Panc1 (cell line): ENCODE data around the gene NT5DC3. TPM values are rescaled to one million over a fixed set of nuclear protein-coding genes. Genes with fewer than 3 reads are reported as not detected.

Source experiments
- ATAC-seq: fragments of 200-7000 bp; cut with Tn5 transposase; 2 replicates; pipeline ENCODE4 v1.9.1; 2020; ENCODE audit warnings: mild to moderate bottlenecking, moderate library complexity
- BruUV-seq: library from RNA; stranded (reverse); fragments of 400-500 nt; replicated peaks from 2 replicates; lab custom pipeline; 2021; lab: Mats Ljungman, UMichigan
- CTCF ChIA-PET: fragments of 300-600 bp; sonication (Branson Sonifier 250); formaldehyde crosslinking; loops from one replicate; lab custom pipeline; 2022; ENCODE audit warnings: antibody characterized with exemption; lab: Charles Lee
- POLR2A ChIA-PET: fragments of 300-600 bp; sonication (Branson Sonifier 250); formaldehyde crosslinking; loops from one replicate; lab custom pipeline; 2022; ENCODE audit warnings: antibody characterized with exemption; lab: Charles Lee
- DNase-seq: peaks from one replicate; pipeline ENCODE4 v3.0.0-alpha.2; 2010; ENCODE audit warnings: low read depth, low spot score
- H3K27ac ChIP-seq: 2 replicates; pipeline ENCODE4 v1.5.1; 2011; ENCODE audit warnings: mild to moderate bottlenecking, low read length, inconsistent platforms
- H3K27me3 ChIP-seq: fragments of 200-500 bp; sonication (Bioruptor generic); 2 replicates; pipeline ENCODE4 v1.6.0; 2014; ENCODE audit warnings: low read length, inconsistent platforms; ENCODE audit not compliant: control insufficient read depth, insufficient read depth
- H3K36me3 ChIP-seq: fragments of 200-500 bp; sonication (Bioruptor generic); 2 replicates; pipeline ENCODE4 v1.5.1; 2014; ENCODE audit warnings: inconsistent platforms, mild to moderate bottlenecking, low read length, moderate library complexity; ENCODE audit not compliant: control insufficient read depth, insufficient read depth
- H3K4me1 ChIP-seq: 2 replicates; pipeline ENCODE4 v1.5.1; 2011; ENCODE audit warnings: inconsistent platforms, mild to moderate bottlenecking, low read length, moderate library complexity; ENCODE audit not compliant: control insufficient read depth, insufficient read depth
- H3K4me3 ChIP-seq, 2 experiments: 2 replicates each; pipeline ENCODE4 v1.5.1; 2011 to 2012; ENCODE audit warnings: low read depth in 2 of 2, low read length in 2 of 2, mild to moderate bottlenecking in 2 of 2, inconsistent platforms in 1 of 2, moderate library complexity in 1 of 2
- H3K9me3 ChIP-seq: fragments of 200-500 bp; sonication (Bioruptor generic); 2 replicates; pipeline ENCODE4 v1.5.1; 2014; ENCODE audit warnings: low read depth, mild to moderate bottlenecking, inconsistent platforms, low read length, moderate library complexity; ENCODE audit not compliant: control insufficient read depth, insufficient read depth
- POLR2AphosphoS5 ChIP-seq: IDR thresholded peaks from 2 replicates; pipeline ENCODE4 v1.6.1; 2012; ENCODE audit warnings: mild to moderate bottlenecking, low read depth, low read length, moderate library complexity
- SIN3A ChIP-seq: IDR thresholded peaks from 2 replicates; pipeline ENCODE4 v1.6.1; 2012; ENCODE audit warnings: low read depth, mild to moderate bottlenecking, low read length, moderate library complexity, borderline replicate concordance; ENCODE audit not compliant: insufficient read depth
- in situ Hi-C: cut with HindIII; loops from 2 replicates; pipeline ENCODE4 v1.10.0; 2016; ENCODE audit warnings: low sequenced_read_pairs, low pct_unique_long_range_greater_than_20kb
- intact Hi-C: fragments of 100-400 bp; cut with micrococcal nuclease; formaldehyde crosslinking; loops from one replicate; pipeline ENCODE4 v1.10.0; 2022; ENCODE audit not compliant: unreplicated experiment
- total RNA-seq: library from RNA; stranded (reverse); gene quantifications from one replicate; pipeline ENCODE4 v1.2.1, GENCODE V29; 2021; ENCODE audit not compliant: unreplicated experiment
- TF ChIP-seq, protein P1 (sequence below), 2 experiments: IDR thresholded peaks; 2 replicates each; pipeline ENCODE4 v1.6.1; 2011 to 2012; ENCODE audit warnings: low read depth in 2 of 2, control low read depth in 1 of 2, low read length in 1 of 2, mild to moderate bottlenecking in 1 of 2, moderate library complexity in 1 of 2; ENCODE audit not compliant: insufficient read depth in 1 of 2
- TF ChIP-seq, protein P2 (sequence below): fragments of 450-650 bp; IDR thresholded peaks from 2 replicates; pipeline ENCODE4 v1.5.1; 2017; ENCODE audit warnings: mild to moderate bottlenecking

Gene NT5DC3
- total RNA-seq, 1 experiment from 2014 or later, result 24.9 TPM

DNA sequence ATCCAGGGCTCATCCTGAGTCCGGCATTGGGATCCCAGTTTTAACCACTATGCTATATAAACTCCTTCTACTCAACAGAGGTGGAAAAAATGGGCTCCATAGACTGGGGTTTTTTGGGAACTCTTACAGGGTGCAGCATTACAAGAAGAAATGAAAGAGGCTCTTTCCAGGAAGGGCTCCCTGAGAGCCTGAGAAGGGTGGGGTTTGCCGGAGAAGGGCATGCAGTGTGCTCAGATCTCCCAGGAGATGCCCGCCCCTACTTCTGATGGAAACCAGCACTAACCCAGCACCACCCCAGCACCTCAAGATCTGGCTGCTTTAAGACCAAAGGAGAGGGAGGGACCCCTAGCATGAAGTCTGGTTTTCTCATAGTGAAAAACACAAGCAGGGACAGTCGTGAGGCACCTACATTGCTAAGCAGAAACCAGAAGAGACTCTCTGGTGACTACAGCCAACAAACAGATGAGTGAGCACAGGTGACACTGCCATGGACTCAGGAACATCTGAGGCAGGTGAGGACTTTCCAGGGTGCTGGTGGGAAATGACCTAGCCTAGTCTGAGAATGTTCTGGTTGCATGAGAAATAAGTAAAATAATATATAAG, 45.3 kb upstream of the NT5DC3 start:
- no peak overlapping the region for H3K4me3 ChIP-seq
- no TSS peak for BruUV-seq
- intact Hi-C loops, result no loop called here
- ChIA-PET CTCF (no interaction called here), POLR2A (no interaction called here)
- in situ Hi-C loops, result no loop called here
- ATAC-seq, result no peak
- H3K4me1 ChIP-seq, result no peaks in the 10 kb centered on the region
- H3K9me3 ChIP-seq, result no peaks in the 10 kb centered on the region
- TF ChIP-seq, protein P1, sequence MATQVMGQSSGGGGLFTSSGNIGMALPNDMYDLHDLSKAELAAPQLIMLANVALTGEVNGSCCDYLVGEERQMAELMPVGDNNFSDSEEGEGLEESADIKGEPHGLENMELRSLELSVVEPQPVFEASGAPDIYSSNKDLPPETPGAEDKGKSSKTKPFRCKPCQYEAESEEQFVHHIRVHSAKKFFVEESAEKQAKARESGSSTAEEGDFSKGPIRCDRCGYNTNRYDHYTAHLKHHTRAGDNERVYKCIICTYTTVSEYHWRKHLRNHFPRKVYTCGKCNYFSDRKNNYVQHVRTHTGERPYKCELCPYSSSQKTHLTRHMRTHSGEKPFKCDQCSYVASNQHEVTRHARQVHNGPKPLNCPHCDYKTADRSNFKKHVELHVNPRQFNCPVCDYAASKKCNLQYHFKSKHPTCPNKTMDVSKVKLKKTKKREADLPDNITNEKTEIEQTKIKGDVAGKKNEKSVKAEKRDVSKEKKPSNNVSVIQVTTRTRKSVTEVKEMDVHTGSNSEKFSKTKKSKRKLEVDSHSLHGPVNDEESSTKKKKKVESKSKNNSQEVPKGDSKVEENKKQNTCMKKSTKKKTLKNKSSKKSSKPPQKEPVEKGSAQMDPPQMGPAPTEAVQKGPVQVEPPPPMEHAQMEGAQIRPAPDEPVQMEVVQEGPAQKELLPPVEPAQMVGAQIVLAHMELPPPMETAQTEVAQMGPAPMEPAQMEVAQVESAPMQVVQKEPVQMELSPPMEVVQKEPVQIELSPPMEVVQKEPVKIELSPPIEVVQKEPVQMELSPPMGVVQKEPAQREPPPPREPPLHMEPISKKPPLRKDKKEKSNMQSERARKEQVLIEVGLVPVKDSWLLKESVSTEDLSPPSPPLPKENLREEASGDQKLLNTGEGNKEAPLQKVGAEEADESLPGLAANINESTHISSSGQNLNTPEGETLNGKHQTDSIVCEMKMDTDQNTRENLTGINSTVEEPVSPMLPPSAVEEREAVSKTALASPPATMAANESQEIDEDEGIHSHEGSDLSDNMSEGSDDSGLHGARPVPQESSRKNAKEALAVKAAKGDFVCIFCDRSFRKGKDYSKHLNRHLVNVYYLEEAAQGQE (IDR thresholded peaks at IDR 0.05; ENCODE audit: insufficient read depth in 1 of 2, low read depth in 2 of 2, low read length in 1 of 2), result no peak
- TF ChIP-seq, protein P2, sequence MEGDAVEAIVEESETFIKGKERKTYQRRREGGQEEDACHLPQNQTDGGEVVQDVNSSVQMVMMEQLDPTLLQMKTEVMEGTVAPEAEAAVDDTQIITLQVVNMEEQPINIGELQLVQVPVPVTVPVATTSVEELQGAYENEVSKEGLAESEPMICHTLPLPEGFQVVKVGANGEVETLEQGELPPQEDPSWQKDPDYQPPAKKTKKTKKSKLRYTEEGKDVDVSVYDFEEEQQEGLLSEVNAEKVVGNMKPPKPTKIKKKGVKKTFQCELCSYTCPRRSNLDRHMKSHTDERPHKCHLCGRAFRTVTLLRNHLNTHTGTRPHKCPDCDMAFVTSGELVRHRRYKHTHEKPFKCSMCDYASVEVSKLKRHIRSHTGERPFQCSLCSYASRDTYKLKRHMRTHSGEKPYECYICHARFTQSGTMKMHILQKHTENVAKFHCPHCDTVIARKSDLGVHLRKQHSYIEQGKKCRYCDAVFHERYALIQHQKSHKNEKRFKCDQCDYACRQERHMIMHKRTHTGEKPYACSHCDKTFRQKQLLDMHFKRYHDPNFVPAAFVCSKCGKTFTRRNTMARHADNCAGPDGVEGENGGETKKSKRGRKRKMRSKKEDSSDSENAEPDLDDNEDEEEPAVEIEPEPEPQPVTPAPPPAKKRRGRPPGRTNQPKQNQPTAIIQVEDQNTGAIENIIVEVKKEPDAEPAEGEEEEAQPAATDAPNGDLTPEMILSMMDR, result no peak
- no peak for TF ChIP-seq SIN3A
- DNase-seq, result no peak
- no peaks in the 10 kb centered on the region for H3K36me3 ChIP-seq
- H3K27ac ChIP-seq, result no peak overlapping the region
- H3K27me3 ChIP-seq, result no peaks in the 10 kb centered on the region; the same call in 1 of the 2 replicates

DNA sequence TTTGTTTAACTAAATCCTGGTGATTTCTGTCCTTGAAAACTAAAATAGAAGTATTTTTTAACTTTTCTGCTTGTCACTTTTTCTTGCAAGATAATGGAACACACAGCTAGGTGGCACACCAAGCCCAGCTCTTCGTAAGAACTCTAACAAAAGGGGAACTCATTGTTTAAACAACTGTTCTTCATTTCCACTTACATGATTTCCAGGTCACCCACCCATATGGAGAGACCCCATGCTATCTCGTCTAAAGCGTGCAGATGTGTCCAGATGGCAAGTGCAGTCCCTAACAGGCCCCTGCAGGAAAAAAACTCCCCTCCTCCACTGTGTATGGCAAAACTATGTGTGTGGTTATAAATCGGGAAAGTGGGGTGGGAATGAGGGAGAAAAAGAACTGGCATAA, 43.3 kb upstream of the NT5DC3 start:
- CTCF ChIA-PET, result interaction anchor here (0.7 kb wide), 1 partner anchor 225 kb away, joined by 4 read pairs; no protein-coding TSS in a partner anchor
- no peaks in the 10 kb centered on the region for H3K4me1 ChIP-seq
- no peaks in the 10 kb centered on the region for H3K36me3 ChIP-seq
- no peaks in the 10 kb centered on the region for H3K9me3 ChIP-seq
- in situ Hi-C loops, result no loop called here
- POLR2A ChIA-PET, result interaction anchor here (0.6 kb wide), 1 partner anchor 105 kb away, joined by 4 read pairs; no protein-coding TSS in a partner anchor
- no peak overlapping the region for H3K4me3 ChIP-seq
- TF ChIP-seq, protein P2, result peak; percentile 72
- no peak for TF ChIP-seq POLR2AphosphoS5
- no TSS peak for BruUV-seq
- intact Hi-C loops, result loop anchor here (5.0 kb wide), 1 partner anchor 223 kb away; no protein-coding TSS in a partner anchor
- DNase-seq, result no peak
- no peak overlapping the region for H3K27ac ChIP-seq
- no peaks in the 10 kb centered on the region; the same call in 1 of the 2 replicates for H3K27me3 ChIP-seq
- peak; percentile 63 for ATAC-seq
